GM12878 (cell line): ENCODE measurements around the gene RNU1-3.
"Not testable (repeated sequence)": the region's sequence is repeated elsewhere in the genome, so short reads cannot be mapped to it uniquely, and the experiment has no call there.

Experiments
- GABPA ChIP-seq: IDR thresholded peaks from 2 replicates; pipeline ENCODE4 v1.6.1; 2014; ENCODE audit warnings: antibody characterized with exemption, low read depth, mild to moderate bottlenecking, inconsistent platforms
- MXI1 ChIP-seq: fragments of 150-350 bp; IDR thresholded peaks from 2 replicates; pipeline ENCODE4 v1.6.1; 2011; ENCODE audit warnings: low read depth, mild to moderate bottlenecking, inconsistent platforms, low read length, improper control_type of control experiment
- TF ChIP-seq, protein P1 (sequence below), 3 experiments: IDR thresholded peaks in 2 of 3; conservative IDR thresholded peaks in 1 of 3; 2 replicates each; pipeline ENCODE4 v1.5.1; 2011; ENCODE audit warnings: low read depth in 3 of 3, low read length in 3 of 3, mild to moderate bottlenecking in 3 of 3, control low read depth in 2 of 3, moderate library complexity in 2 of 3, inconsistent platforms in 1 of 3, mixed read lengths in 1 of 3; ENCODE audit not compliant: control insufficient read depth in 2 of 3, insufficient read depth in 1 of 3; ENCODE audit errors: extremely low read depth in 1 of 3

DNA sequence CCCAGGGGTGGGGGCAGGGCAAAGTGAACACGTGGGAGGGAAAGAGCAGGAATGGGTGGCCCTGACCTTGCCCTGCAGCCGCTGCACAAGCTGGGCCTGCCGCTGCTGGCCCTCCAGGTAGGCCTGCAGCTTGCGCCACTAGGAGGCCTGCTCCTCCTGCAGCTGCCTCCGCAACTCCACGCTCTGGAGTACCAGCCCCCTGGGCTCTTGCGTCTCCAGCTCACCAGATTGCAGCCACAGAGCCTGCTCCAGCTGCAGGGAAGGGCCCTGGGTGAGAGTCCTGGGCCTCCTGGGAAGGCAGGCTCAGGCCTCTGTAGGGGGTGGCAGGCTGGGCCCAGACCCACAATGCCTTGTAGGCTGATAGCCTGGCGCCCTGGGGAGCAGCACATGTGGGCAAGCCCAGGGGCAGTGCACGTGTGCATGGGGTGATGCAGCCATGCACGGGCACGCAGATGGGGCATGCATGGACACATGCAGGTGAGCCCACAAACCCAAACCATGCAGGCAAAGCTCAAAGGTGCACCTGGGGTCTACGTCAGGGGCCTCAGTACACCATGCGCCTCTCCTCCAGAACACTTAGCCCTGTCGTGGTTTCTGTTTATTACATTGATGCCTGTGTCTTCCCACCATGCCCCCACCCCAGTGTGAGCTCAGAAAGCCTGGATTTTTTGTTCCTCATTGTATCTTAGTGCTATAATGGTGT lies 9.6 kb downstream of the RNU1-3 start:
- TF ChIP-seq, protein P1, sequence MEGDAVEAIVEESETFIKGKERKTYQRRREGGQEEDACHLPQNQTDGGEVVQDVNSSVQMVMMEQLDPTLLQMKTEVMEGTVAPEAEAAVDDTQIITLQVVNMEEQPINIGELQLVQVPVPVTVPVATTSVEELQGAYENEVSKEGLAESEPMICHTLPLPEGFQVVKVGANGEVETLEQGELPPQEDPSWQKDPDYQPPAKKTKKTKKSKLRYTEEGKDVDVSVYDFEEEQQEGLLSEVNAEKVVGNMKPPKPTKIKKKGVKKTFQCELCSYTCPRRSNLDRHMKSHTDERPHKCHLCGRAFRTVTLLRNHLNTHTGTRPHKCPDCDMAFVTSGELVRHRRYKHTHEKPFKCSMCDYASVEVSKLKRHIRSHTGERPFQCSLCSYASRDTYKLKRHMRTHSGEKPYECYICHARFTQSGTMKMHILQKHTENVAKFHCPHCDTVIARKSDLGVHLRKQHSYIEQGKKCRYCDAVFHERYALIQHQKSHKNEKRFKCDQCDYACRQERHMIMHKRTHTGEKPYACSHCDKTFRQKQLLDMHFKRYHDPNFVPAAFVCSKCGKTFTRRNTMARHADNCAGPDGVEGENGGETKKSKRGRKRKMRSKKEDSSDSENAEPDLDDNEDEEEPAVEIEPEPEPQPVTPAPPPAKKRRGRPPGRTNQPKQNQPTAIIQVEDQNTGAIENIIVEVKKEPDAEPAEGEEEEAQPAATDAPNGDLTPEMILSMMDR (IDR thresholded peaks at IDR 0.05 in 2 of 3, conservative IDR thresholded peaks at IDR 0.05 in 1 of 3; ENCODE audit: control insufficient read depth in 2 of 3, extremely low read depth in 1 of 3, insufficient read depth in 1 of 3, low read depth in 3 of 3, low read length in 3 of 3): not testable (repeated sequence)
- not testable (repeated sequence) for TF ChIP-seq MXI1, GABPA
